SU-DHL-6 (cell line): ENCODE data around the gene PLA2G6.

Source experiments
- H2AFZ ChIP-seq: fragments of 200-600 bp; sonication (generic); 2 replicates; pipeline ENCODE4 v1.6.1; 2014; ENCODE audit warnings: low read depth, mild to moderate bottlenecking, moderate library complexity, mixed read lengths, antibody characterized with exemption, low read length; ENCODE audit not compliant: severe bottlenecking
- H3F3A ChIP-seq: fragments of 200-600 bp; shearing (Covaris generic); 2 replicates; pipeline ENCODE4 v1.6.0; 2016; ENCODE audit warnings: antibody characterized with exemption, mild to moderate bottlenecking; ENCODE audit not compliant: insufficient read depth
- H3K27ac ChIP-seq: fragments of 200-600 bp; sonication (generic); 2 replicates; pipeline ENCODE4 v1.5.1; 2016; ENCODE audit warnings: low read depth, mild to moderate bottlenecking, low read length, moderate library complexity, mixed read lengths
- H3K27me3 ChIP-seq: fragments of 200-600 bp; sonication (generic), shearing (Covaris generic); 2 replicates; pipeline ENCODE4 v1.6.0; 2014; ENCODE audit warnings: mild to moderate bottlenecking, low read length
- H3K36me3 ChIP-seq: fragments of 200-600 bp; sonication (generic); 2 replicates; pipeline ENCODE4 v1.6.1; 2014; ENCODE audit warnings: mild to moderate bottlenecking, low read length, mixed read lengths
- H3K4me2 ChIP-seq: fragments of 300-600, 200-600 bp; shearing (Covaris generic), sonication (generic); 2 replicates; pipeline ENCODE4 v1.6.0; 2014; ENCODE audit warnings: low read length, low read depth, mild to moderate bottlenecking; ENCODE audit not compliant: poor library complexity, severe bottlenecking
- H3K4me3 ChIP-seq: fragments of 200-600 bp; sonication (generic); 2 replicates; pipeline ENCODE4 v1.5.1; 2014; ENCODE audit warnings: antibody characterized with exemption, low read length, mild to moderate bottlenecking, mixed read lengths; ENCODE audit not compliant: insufficient read depth, poor library complexity, severe bottlenecking
- H3K79me2 ChIP-seq: fragments of 200-600 bp; sonication (generic); 2 replicates; pipeline ENCODE4 v1.6.1; 2014; ENCODE audit warnings: mild to moderate bottlenecking, low read length, moderate library complexity; ENCODE audit not compliant: insufficient read depth
- H3K9ac ChIP-seq: fragments of 200-600 bp; sonication (generic); 2 replicates; pipeline ENCODE4 v1.7.0; 2014; ENCODE audit warnings: mild to moderate bottlenecking, low read length
- H3K9me2 ChIP-seq: fragments of 200-600 bp; sonication (generic); replicated peaks from 2 replicates; pipeline ENCODE4 v1.6.1; 2014; ENCODE audit warnings: low read length; ENCODE audit not compliant: insufficient read depth
- H3K9me3 ChIP-seq: fragments of 200-600 bp; sonication (generic); 2 replicates; pipeline ENCODE4 v1.6.1; 2014; ENCODE audit warnings: low read length, mixed read lengths; ENCODE audit not compliant: insufficient read depth
- H4K20me1 ChIP-seq: fragments of 200-600 bp; sonication (generic); 2 replicates; pipeline ENCODE4 v1.6.1; 2014; ENCODE audit warnings: low read depth, mild to moderate bottlenecking, antibody characterized with exemption, low read length, moderate library complexity, mixed read lengths
- EZH2phosphoT487 ChIP-seq: fragments of 200-600 bp; sonication (generic), shearing (Covaris generic); conservative IDR thresholded peaks from 2 replicates; pipeline ENCODE4 v1.6.1; 2018; ENCODE audit warnings: mild to moderate bottlenecking, antibody characterized with exemption, low read length, moderate library complexity, mixed read lengths
- TF ChIP-seq, protein P1 (sequence below): fragments of 200-600 bp; sonication (generic); IDR thresholded peaks from one replicate; pipeline ENCODE4 v1.5.1; 2017; ENCODE audit warnings: antibody characterized with exemption, mild to moderate bottlenecking, low read length, moderate library complexity; ENCODE audit not compliant: insufficient read depth, poor library complexity, severe bottlenecking

PLA2G6 gene

DNA sequence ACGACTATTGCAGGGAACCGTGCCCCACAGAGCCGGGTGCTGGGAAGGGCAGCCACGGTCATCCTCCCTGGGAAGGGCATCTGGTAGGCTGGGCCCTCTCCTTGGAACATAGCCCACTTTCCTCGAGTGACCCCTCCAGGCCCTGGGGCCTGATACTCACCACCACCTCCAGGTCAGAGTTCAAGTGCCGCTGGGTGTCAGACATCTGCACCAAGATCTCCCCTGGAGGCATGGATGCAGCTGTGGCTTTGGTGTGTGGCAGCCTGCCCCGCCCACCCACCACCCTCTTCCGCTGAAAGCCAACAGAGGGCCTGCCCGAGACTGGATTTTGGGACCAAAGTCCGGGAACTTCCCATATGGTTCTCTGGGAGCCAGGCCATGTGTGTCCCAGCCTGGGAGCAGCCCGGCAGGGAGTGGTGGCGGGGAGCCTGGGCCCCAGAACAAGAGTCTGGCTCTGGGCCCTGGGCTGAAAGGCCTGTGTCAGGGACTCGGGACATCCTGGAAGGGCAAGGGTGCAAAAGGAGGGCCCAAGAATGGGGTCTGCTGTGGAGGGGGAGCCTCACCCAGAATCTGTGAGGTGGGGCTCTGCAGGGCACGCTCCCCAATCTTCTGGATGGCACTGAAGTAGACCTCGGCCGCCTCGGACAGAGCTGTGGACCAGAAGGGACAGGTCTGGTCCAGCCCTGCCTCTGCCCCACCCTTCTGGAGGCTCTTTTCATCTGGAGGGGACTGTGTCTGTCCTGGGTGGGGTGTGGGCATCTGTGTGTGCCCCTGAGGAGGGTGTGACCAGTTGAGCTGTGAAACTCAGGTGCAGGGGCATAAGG, 73.7 kb downstream of the PLA2G6 start:
- Histone ChIP-seq H3K27me3 (no peaks in the 10 kb centered on the region), H3K27ac (no peak overlapping the region), H3K36me3 (no peaks in the 10 kb centered on the region), H4K20me1 (no peaks in the 10 kb centered on the region), H3K4me2 (no peak overlapping the region), H3K4me3 (no peak overlapping the region), H3K9ac (no peak overlapping the region), H3K9me2 (no peaks in the 10 kb centered on the region), H3K9me3 (no peaks in the 10 kb centered on the region), H3K79me2 (no peaks in the 10 kb centered on the region), H2AFZ (no peak overlapping the region), H3F3A (peaks cover 2% of the 10 kb centered on the region; the same call in 1 of the 2 replicates)
- no peak for TF ChIP-seq EZH2phosphoT487
- TF ChIP-seq, protein P1, sequence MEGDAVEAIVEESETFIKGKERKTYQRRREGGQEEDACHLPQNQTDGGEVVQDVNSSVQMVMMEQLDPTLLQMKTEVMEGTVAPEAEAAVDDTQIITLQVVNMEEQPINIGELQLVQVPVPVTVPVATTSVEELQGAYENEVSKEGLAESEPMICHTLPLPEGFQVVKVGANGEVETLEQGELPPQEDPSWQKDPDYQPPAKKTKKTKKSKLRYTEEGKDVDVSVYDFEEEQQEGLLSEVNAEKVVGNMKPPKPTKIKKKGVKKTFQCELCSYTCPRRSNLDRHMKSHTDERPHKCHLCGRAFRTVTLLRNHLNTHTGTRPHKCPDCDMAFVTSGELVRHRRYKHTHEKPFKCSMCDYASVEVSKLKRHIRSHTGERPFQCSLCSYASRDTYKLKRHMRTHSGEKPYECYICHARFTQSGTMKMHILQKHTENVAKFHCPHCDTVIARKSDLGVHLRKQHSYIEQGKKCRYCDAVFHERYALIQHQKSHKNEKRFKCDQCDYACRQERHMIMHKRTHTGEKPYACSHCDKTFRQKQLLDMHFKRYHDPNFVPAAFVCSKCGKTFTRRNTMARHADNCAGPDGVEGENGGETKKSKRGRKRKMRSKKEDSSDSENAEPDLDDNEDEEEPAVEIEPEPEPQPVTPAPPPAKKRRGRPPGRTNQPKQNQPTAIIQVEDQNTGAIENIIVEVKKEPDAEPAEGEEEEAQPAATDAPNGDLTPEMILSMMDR = no peak

DNA sequence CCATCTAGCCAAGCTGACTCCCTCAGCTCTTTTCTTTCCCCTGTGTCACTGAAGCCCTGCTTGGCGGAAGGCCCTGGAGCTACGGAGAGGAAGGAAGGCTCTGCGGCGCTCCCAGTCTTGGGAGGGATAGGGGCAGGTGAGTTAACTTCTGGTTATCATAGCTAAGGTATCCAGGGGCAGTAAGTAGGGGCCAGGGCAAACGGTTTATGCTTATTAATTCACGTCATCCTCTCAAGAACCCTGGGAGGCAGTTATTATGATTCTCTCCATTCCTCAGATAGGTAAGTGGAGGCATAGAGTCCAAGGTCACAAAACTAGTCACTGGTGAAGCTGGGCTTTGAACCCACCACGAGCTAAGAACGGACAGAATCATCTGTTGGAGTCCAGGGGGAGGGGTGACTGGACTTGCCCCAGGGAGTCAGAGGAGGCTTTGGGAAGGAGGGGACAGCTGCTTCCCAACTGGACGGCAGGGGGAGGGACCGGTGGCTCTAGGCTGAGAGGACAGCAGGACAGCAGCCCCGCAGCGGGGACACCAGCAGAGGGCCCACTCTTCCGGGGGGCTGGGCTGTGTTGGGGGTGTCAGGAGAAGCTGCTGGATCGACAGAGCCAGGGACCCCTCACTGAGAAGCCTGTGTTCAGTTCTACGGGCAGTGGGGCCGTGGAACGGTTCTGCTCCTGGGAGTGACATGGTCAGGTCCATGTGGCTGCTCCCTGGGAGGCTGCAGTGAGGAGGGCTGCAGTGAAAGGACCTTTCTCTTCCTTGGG, 74.6 kb downstream of the PLA2G6 start:
- H4K20me1 ChIP-seq = no peaks in the 10 kb centered on the region
- H3K36me3 ChIP-seq = no peaks in the 10 kb centered on the region
- H3K79me2 ChIP-seq = no peaks in the 10 kb centered on the region
- H3K9ac ChIP-seq = no peak overlapping the region
- H3K27me3 ChIP-seq = no peaks in the 10 kb centered on the region
- H3K9me2 ChIP-seq = no peaks in the 10 kb centered on the region
- no peak overlapping the region for H2AFZ ChIP-seq
- TF ChIP-seq, protein P1 = no peak
- no peak for TF ChIP-seq EZH2phosphoT487
- no peak overlapping the region for H3K4me2 ChIP-seq
- H3K9me3 ChIP-seq = no peaks in the 10 kb centered on the region
- H3K27ac ChIP-seq = no peak overlapping the region
- H3K4me3 ChIP-seq = no peak overlapping the region
- peaks cover 2% of the 10 kb centered on the region; the same call in 1 of the 2 replicates for H3F3A ChIP-seq

DNA sequence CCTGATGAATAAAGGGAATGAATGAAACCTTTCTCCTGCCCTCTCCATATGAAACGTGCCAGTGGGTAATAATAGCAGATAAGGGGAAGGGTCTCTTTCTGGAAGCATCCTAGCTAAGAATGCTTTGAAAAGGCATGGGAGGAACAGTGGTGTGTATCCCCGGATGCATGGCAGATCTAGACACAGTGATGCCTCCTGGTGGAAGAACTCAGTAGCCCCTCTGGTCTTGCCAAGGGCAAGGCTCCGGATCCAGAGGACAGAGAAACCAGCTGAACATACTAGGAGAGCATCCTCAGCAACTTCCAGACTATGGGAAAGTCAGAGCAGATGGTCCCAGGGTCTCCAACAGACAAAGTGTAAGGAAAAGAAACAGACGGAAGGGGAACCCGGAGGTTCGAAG, 77.5 kb downstream of the PLA2G6 start:
- Histone ChIP-seq H4K20me1 (no peaks in the 10 kb centered on the region), H2AFZ (no peak overlapping the region), H3K36me3 (no peaks in the 10 kb centered on the region), H3K9me2 (no peaks in the 10 kb centered on the region), H3K9me3 (no peaks in the 10 kb centered on the region), H3K9ac (no peak overlapping the region), H3K79me2 (no peaks in the 10 kb centered on the region), H3K4me3 (no peak overlapping the region), H3K4me2 (no peak overlapping the region), H3K27me3 (no peaks in the 10 kb centered on the region), H3F3A (peaks cover 2% of the 10 kb centered on the region; the same call in 1 of the 2 replicates), H3K27ac (no peak overlapping the region)
- TF ChIP-seq, protein P1 = no peak
- no peak for TF ChIP-seq EZH2phosphoT487
